ENCODE results near the gene RANBP10. TPM values are rescaled to one million over a fixed set of nuclear protein-coding genes. Genes with fewer than 3 reads are reported as not detected.

The RANBP10 gene
- total RNA-seq, 1 donor from 2014 or later = 21.7 TPM

- Mint-ChIP-seq H3K27ac (ENCODE audit: unreplicated experiment) (no peak overlapping the region), H3K27me3 (ENCODE audit: low read depth) (no peaks in the 10 kb centered on the region)
Observed at GRCh38 chr16:67710607-67711006, 95.8 kb downstream of the RANBP10 start.

GRCh38 chr16:67709050-67709449 lies 97.3 kb downstream of the RANBP10 start:
- Mint-ChIP-seq H3K27ac (ENCODE audit: unreplicated experiment) (no peak overlapping the region), H3K4me1 (peaks cover 6% of the 10 kb centered on the region), H3K4me3 (no peak overlapping the region), H3K36me3 (ENCODE audit: low read depth) (peaks cover 2% of the 10 kb centered on the region), H3K9me3 (no peaks in the 10 kb centered on the region), H3K27me3 (ENCODE audit: low read depth) (no peaks in the 10 kb centered on the region)
- TF ChIP-seq, protein P1, sequence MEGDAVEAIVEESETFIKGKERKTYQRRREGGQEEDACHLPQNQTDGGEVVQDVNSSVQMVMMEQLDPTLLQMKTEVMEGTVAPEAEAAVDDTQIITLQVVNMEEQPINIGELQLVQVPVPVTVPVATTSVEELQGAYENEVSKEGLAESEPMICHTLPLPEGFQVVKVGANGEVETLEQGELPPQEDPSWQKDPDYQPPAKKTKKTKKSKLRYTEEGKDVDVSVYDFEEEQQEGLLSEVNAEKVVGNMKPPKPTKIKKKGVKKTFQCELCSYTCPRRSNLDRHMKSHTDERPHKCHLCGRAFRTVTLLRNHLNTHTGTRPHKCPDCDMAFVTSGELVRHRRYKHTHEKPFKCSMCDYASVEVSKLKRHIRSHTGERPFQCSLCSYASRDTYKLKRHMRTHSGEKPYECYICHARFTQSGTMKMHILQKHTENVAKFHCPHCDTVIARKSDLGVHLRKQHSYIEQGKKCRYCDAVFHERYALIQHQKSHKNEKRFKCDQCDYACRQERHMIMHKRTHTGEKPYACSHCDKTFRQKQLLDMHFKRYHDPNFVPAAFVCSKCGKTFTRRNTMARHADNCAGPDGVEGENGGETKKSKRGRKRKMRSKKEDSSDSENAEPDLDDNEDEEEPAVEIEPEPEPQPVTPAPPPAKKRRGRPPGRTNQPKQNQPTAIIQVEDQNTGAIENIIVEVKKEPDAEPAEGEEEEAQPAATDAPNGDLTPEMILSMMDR (conservative IDR thresholded peaks at IDR 0.05) = no peak
- no peak for DNase-seq (ENCODE audit: low read depth, low spot score)

More at GRCh38 chr16:67710607-67711006, 95.8 kb downstream of the RANBP10 start:
- peaks cover 2% of the 10 kb centered on the region for H3K36me3 Mint-ChIP-seq (ENCODE audit: low read depth)
- no peaks in the 10 kb centered on the region for H3K9me3 Mint-ChIP-seq
- DNase-seq (ENCODE audit: low read depth, low spot score) = no peak
- peaks cover 6% of the 10 kb centered on the region for H3K4me1 Mint-ChIP-seq
- TF ChIP-seq, protein P1 (conservative IDR thresholded peaks at IDR 0.05) = no peak
- no peak overlapping the region for H3K4me3 Mint-ChIP-seq

- H3K36me3 Mint-ChIP-seq (ENCODE audit: low read depth) = peaks cover 2% of the 10 kb centered on the region
- TF ChIP-seq, protein P1 (conservative IDR thresholded peaks at IDR 0.05) = no peak
- no peaks in the 10 kb centered on the region for H3K9me3 Mint-ChIP-seq
- peaks cover under 1% of the 10 kb centered on the region for H3K4me1 Mint-ChIP-seq
- no peak for DNase-seq (ENCODE audit: low read depth, low spot score)
- no peak overlapping the region for H3K4me3 Mint-ChIP-seq
- H3K27me3 Mint-ChIP-seq (ENCODE audit: low read depth) = no peaks in the 10 kb centered on the region
- H3K27ac Mint-ChIP-seq (ENCODE audit: unreplicated experiment) = no peak overlapping the region
Observed at GRCh38 chr16:67708368-67708771, 98.0 kb downstream of the RANBP10 start.

GRCh38 chr16:67707790-67708189 lies 98.6 kb downstream of the RANBP10 start:
- Mint-ChIP-seq H3K4me3 (no peak overlapping the region), H3K9me3 (no peaks in the 10 kb centered on the region), H3K27me3 (ENCODE audit: low read depth) (no peaks in the 10 kb centered on the region), H3K36me3 (ENCODE audit: low read depth) (peaks cover 2% of the 10 kb centered on the region), H3K4me1 (no peaks in the 10 kb centered on the region), H3K27ac (ENCODE audit: unreplicated experiment) (no peak overlapping the region)
- TF ChIP-seq, protein P1 (conservative IDR thresholded peaks at IDR 0.05) = no peak
- no peak for DNase-seq (ENCODE audit: low read depth, low spot score)

DNA sequence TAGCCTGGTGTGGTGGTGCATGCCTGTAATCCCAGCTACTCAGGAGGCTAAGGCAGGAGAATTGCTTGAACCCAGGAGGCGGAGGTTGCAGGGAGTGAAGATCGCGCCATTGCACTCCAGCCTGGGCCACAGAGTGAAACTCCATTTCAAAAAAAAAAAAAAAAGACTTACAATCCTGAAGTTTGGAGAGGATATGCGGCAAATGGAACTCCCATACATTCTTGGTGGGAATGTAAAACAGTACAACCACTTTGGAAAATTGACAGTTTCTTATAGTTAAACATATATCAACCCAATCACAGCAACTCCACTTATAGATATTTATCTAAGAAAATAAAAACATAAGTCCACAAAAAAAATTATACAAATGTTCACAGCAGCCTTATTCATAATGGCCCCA lies 99.2 kb downstream of the RANBP10 start:
- no peaks in the 10 kb centered on the region for H3K27me3 Mint-ChIP-seq (ENCODE audit: low read depth)
- no peak overlapping the region for H3K4me3 Mint-ChIP-seq
- no peaks in the 10 kb centered on the region for H3K9me3 Mint-ChIP-seq
- DNase-seq (ENCODE audit: low read depth, low spot score) = no peak
- H3K4me1 Mint-ChIP-seq = no peaks in the 10 kb centered on the region
- TF ChIP-seq, protein P1 (conservative IDR thresholded peaks at IDR 0.05) = no peak
- no peak overlapping the region for H3K27ac Mint-ChIP-seq (ENCODE audit: unreplicated experiment)
- peaks cover 2% of the 10 kb centered on the region for H3K36me3 Mint-ChIP-seq (ENCODE audit: low read depth)

DNA sequence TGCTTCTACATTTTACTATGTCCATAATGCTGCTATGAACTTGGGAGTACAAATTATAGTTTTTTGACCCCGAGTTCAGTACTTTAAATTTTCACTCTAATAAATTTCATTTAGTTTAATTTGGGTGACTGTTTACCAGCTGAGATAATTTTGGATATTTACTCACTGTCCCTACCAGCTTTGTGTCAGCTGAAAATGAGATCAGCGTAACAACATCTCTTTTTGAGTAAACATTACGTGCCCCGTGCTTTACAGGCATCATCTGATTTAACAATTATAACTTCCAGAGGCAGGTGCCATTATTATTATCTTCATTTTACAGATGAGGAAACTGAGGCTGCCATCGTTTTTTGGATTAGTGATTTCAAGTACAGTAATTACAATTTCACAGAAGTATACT lies 102.2 kb downstream of the RANBP10 start:
- no peak overlapping the region for H3K4me3 Mint-ChIP-seq
- no peaks in the 10 kb centered on the region for H3K9me3 Mint-ChIP-seq
- H3K27ac Mint-ChIP-seq (ENCODE audit: unreplicated experiment) = no peak overlapping the region
- H3K36me3 Mint-ChIP-seq (ENCODE audit: low read depth) = peaks cover 2% of the 10 kb centered on the region
- DNase-seq (ENCODE audit: low read depth, low spot score) = no peak
- TF ChIP-seq, protein P1 (conservative IDR thresholded peaks at IDR 0.05) = no peak
- H3K4me1 Mint-ChIP-seq = peaks cover 4% of the 10 kb centered on the region
- H3K27me3 Mint-ChIP-seq (ENCODE audit: low read depth) = no peaks in the 10 kb centered on the region
